HT-29 (cell line): ENCODE results near the gene NFIX. TPM values are rescaled to one million over a fixed set of nuclear protein-coding genes. Genes with fewer than 3 reads are reported as not detected.

Experiments used
- DNase-seq: peaks from one replicate; pipeline ENCODE4 v3.0.0-alpha.2; 2015; ENCODE audit warnings: low spot score
- total RNA-seq: library from RNA; depleted of rRNA; stranded (reverse); fragments of >200 nt; shearing (Covaris generic); gene quantifications from 2 replicates; pipeline ENCODE4 v1.2.3, GENCODE V29; 2014

The NFIX gene
- total RNA-seq, 1 experiment from 2014 or later: 22.4 TPM

- DNase-seq: no peak
Observed at GRCh38 chr19:13090511-13091231, 95.4 kb downstream of the NFIX start.

- DNase-seq: no peak
Observed at GRCh38 chr19:13091400-13092157, 96.3 kb downstream of the NFIX start.

- no peak for DNase-seq
Observed at GRCh38 chr19:13092158-13092543, 96.9 kb downstream of the NFIX start.

- no peak for DNase-seq
Observed at GRCh38 chr19:13092606-13093235, 97.4 kb downstream of the NFIX start.

- DNase-seq: peak; percentile 83
Observed at GRCh38 chr19:13093407-13094105, 98.3 kb downstream of the NFIX start.

GRCh38 chr19:13094106-13094504 is 98.8 kb downstream of the NFIX start:
- DNase-seq: no peak

- no peak for DNase-seq
Observed at GRCh38 chr19:13094771-13095392, 99.6 kb downstream of the NFIX start.

- no peak for DNase-seq
Observed at GRCh38 chr19:13095393-13095784, 100.1 kb downstream of the NFIX start.

GRCh38 chr19:13095934-13096927 is 101.0 kb downstream of the NFIX start:
- no peak for DNase-seq

GRCh38 chr19:13097033-13097462 is 101.8 kb downstream of the NFIX start:
- DNase-seq: no peak

- DNase-seq: no peak
Observed at GRCh38 chr19:13097463-13098258, 102.4 kb downstream of the NFIX start.

GRCh38 chr19:13098277-13099072 is 103.2 kb downstream of the NFIX start:
- peak; percentile 45 for DNase-seq

GRCh38 chr19:13099073-13099999 is 104.1 kb downstream of the NFIX start:
- peak; percentile 55 for DNase-seq

GRCh38 chr19:13100031-13100588 is 104.8 kb downstream of the NFIX start:
- no peak for DNase-seq

GRCh38 chr19:13100841-13101589 is 105.7 kb downstream of the NFIX start:
- no peak for DNase-seq
